ENCODE data around the gene ZDHHC7.

The ZDHHC7 gene

DNA sequence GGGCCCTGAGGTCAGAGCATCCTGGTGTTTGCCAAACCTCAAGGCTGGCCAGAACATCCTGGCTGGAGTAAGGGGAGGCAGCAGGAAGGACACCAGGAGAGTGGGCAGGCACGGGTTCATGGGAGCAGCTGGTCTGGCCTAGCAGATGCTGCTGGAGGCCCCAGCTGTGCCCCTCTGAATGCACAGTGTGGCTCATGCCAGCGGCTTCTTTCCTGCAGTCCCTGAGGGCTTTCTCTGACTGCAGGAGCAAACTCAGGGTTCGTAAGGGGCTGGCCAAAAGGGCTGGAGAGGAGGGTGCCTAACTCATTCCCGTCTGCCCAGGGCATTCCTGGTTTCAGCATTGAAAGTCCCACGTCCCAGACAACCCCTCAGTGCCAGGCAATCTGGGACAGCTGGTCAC is 78.7 kb downstream of the ZDHHC7 start:
- H3K27me3 ChIP-seq: no peaks in the 10 kb centered on the region
- no peaks in the 10 kb centered on the region for H3K4me1 ChIP-seq
- TF ChIP-seq, protein P1, sequence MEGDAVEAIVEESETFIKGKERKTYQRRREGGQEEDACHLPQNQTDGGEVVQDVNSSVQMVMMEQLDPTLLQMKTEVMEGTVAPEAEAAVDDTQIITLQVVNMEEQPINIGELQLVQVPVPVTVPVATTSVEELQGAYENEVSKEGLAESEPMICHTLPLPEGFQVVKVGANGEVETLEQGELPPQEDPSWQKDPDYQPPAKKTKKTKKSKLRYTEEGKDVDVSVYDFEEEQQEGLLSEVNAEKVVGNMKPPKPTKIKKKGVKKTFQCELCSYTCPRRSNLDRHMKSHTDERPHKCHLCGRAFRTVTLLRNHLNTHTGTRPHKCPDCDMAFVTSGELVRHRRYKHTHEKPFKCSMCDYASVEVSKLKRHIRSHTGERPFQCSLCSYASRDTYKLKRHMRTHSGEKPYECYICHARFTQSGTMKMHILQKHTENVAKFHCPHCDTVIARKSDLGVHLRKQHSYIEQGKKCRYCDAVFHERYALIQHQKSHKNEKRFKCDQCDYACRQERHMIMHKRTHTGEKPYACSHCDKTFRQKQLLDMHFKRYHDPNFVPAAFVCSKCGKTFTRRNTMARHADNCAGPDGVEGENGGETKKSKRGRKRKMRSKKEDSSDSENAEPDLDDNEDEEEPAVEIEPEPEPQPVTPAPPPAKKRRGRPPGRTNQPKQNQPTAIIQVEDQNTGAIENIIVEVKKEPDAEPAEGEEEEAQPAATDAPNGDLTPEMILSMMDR (IDR thresholded peaks at IDR 0.05; ENCODE audit: low read depth, low read length): no peak
- H3K36me3 ChIP-seq: no peaks in the 10 kb centered on the region
- H3K4me3 ChIP-seq (ENCODE audit: low read depth, low read length): no peak overlapping the region
- no peak for DNase-seq
- no peaks in the 10 kb centered on the region for H3K9me3 ChIP-seq

DNA sequence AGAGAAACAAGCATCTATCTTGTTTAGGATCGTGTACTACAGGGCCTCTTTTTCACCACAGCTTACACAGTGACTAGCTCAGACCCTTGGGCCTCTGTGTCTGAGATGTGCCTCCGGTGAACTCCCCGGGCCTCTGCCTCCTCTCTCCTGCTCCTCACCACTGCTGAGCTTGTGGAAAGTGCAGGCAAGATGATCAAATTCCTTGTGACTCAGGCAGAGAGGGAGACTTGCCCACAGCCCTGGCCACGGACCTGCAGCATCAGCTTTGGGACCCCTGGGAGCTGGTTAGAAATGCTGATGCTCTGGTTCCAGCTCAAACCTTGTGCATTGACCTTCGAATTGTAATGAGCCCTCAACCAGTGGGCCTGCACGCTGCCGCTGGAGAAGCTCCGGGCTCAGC is 79.8 kb downstream of the ZDHHC7 start:
- no peak for DNase-seq
- no peaks in the 10 kb centered on the region for H3K36me3 ChIP-seq
- no peaks in the 10 kb centered on the region for H3K9me3 ChIP-seq
- no peaks in the 10 kb centered on the region for H3K27me3 ChIP-seq
- H3K4me1 ChIP-seq: no peaks in the 10 kb centered on the region
- TF ChIP-seq, protein P1 (IDR thresholded peaks at IDR 0.05; ENCODE audit: low read depth, low read length): no peak
- no peak overlapping the region for H3K4me3 ChIP-seq (ENCODE audit: low read depth, low read length)

DNA sequence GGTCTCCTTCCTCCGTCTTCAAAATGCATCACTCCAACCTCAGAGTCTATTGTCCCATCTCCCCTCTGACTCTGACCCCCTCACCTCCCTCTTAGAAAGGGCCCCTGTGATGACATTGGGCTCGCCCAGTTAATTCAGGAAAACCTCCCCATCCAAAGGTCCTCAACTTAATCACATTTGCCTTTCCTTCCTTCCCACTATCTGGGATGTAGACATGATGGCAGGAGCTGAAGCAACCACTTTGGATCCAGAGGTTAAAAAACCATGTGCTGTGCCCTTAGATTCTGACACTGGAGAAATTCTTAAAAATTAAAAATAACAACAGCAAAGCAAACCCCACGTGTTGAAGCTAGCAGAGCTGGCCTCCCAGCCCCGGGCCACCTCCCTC is 80.2 kb downstream of the ZDHHC7 start:
- TF ChIP-seq, protein P1 (IDR thresholded peaks at IDR 0.05; ENCODE audit: low read depth, low read length): no peak
- Histone ChIP-seq H3K9me3 (no peaks in the 10 kb centered on the region), H3K36me3 (no peaks in the 10 kb centered on the region), H3K4me3 (ENCODE audit: low read depth, low read length) (no peak overlapping the region), H3K27me3 (no peaks in the 10 kb centered on the region), H3K4me1 (no peaks in the 10 kb centered on the region)
- DNase-seq: no peak

DNA sequence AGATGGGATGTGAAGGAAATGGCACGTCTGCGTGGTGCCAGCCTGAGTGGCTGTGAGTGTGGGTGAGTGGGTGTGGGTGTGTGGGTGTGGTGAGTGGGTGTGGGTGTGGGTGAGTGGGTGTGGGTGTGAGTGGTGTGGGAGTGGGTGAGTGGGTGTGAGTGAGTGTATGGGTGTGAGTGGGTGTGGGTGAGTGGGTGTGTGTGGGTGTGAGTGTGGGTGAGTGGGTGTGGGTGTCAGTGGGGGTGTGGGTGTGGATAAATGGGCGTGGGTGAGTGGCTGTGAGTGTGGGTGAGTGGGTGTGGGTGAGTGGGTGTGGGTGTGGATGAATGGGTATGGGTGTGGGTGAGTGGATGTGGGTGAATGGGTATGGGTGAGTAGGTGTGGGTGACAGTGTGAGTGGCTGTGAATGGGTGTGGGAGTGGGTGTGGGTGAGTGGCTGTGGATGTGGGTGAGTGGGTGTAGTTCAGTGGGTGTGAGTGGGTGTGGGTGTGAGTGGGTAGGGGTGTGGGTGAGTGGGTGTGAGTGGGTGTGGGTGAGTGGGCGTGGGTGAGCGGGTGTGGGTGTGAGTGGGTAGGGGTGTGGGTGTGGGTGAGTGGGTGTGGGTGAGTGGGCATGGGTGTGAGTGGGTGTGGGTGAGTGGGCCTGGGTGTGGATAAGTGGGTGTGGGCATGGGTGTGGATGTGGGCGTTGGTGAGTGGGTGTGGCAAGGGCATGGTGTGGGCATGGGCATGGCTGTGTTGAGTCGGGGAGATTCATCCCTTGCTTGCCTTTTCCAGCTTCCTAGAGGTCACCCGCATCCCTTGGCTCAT is 80.8 kb downstream of the ZDHHC7 start:
- TF ChIP-seq, protein P1 (IDR thresholded peaks at IDR 0.05; ENCODE audit: low read depth, low read length): no peak
- Histone ChIP-seq H3K36me3 (no peaks in the 10 kb centered on the region), H3K4me1 (no peaks in the 10 kb centered on the region)

DNA sequence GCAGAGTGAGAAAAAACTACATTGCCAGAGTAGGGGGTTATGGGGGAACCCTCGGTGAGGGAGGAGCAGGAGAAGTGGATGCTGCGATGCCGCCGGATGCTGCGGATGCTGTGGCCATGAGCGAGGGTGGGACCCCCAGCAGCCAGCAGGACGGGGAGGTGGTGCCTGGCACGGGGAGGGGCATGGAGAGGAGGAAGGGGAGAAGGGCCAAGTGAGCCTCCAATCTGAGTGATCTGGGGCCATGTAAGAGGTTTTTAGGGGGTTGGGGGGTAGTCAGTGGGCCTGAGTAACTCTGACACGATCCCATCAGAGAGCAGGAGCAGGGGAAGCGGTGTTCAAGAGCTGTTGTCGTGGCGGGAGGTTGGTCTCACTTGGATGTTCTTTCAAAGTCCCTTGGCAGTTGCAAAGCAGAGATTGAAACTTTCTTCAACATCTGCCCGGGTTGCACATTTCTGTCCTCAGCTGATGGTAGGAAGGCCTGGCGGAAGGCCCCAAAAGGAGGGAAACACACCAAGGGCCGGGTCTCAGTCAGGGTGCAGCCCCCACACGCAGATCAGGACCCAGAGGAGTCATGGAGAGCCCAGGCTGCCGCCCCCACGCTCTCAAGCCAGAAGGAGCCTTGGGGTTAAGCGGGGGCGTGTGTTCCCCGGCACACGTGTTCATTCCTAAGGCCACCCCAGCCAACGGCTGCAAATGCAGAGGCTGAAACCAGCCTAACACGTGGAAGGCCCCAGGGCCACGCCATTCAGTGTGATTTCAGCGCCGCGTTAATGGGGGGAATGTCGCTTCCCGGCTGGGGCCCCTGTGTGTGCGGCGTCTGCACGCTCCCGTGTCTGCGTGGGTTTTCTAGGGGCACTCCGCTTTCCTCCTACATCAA is 81.7 kb downstream of the ZDHHC7 start:
- H3K4me1 ChIP-seq: peaks cover 2% of the 10 kb centered on the region; the same call in 1 of the 2 replicates
- H3K27me3 ChIP-seq: no peaks in the 10 kb centered on the region
- TF ChIP-seq, protein P1 (IDR thresholded peaks at IDR 0.05; ENCODE audit: low read depth, low read length): no peak
- no peak overlapping the region for H3K4me3 ChIP-seq (ENCODE audit: low read depth, low read length)
- no peaks in the 10 kb centered on the region for H3K9me3 ChIP-seq
- no peak for DNase-seq
- H3K36me3 ChIP-seq: no peaks in the 10 kb centered on the region

More for the DNA sequence above, 80.8 kb downstream of the ZDHHC7 start:
- DNase-seq: no peak
- Histone ChIP-seq H3K9me3 (no peaks in the 10 kb centered on the region), H3K4me3 (ENCODE audit: low read depth, low read length) (no peak overlapping the region), H3K27me3 (no peaks in the 10 kb centered on the region)

All from BE2C (cell line).